ENCODE data around the gene CFAP100.
A peak's percentile ranks its signal among the peaks of the same experiment; 100 is the strongest.

The CFAP100 gene

DNA sequence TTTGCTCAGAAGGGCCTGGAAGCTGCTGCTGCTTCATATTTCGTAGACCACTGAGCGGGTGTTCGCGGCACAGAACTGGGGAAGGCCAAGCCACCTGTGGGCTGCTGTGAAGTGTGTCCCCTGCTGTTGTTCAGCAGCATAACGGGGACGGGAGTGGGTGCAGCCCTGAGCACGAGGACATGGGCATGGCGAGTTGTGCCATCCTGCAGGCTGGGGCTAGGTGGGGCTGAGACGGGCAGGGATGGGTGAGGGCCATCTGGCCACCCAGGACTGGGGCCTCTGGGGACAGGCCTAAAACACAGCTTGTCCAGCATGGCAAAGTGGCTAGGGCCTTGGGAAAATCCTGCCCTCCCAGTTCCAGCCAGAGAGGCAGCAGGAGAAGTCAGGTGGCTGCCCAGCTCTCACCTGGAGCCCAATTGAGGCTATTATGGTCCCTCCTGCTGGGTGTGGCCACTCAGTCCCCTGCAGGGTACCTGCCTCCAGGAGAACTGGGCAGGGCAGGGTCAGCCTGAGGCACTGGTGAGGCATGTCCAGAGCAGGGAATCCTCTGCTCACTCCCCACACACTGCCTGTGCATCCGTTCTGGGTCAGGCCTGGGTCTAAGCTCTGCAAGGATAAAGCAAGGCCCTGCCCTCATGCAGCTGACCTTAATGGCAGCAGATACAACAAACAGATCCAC, 29.5 kb downstream of the CFAP100 start:
- peak; percentile 51 for DNase-seq

DNA sequence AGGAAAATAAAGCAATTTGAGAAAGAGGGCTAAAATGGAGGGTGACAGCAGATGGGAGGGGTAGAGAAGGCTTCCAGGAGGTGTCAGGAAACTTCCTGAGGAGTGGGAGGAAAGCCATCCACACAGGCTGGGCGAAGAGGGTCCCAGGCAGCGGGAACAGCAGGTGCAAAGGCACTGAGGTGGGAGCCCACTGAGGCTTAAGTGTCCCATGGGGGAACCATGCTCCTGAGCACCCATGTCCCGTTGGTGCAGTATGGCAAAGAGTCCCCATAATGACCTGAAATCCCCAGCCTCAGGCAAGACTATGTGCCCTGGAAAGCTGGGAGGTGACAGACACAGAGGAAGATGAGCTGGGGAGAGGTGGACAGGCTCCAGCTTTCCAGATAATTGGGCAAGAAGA, 30.0 kb downstream of the CFAP100 start:
- no peak for DNase-seq

DNA sequence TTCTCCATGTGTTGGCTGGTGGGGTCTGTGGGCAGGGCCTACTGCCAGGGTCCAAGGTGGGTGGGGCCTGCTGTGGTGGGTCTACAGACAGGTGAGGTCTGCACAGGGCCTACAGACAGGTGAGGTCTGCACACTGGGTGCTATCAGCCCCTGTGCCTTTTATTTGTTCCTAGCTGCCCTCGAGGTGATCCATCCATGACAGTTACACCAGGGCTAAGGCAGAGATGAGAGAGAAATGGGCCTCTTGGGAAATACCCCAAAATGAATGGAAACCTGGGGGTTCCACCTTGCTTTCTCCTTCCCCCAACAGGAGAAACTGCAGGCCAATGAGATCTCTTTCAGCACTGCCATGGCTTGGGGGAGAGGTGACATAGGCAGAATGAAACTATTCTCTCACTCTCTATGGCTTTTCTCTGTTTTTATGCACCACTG, 36.4 kb downstream of the CFAP100 start:
- DNase-seq = peak; percentile 29

DNA sequence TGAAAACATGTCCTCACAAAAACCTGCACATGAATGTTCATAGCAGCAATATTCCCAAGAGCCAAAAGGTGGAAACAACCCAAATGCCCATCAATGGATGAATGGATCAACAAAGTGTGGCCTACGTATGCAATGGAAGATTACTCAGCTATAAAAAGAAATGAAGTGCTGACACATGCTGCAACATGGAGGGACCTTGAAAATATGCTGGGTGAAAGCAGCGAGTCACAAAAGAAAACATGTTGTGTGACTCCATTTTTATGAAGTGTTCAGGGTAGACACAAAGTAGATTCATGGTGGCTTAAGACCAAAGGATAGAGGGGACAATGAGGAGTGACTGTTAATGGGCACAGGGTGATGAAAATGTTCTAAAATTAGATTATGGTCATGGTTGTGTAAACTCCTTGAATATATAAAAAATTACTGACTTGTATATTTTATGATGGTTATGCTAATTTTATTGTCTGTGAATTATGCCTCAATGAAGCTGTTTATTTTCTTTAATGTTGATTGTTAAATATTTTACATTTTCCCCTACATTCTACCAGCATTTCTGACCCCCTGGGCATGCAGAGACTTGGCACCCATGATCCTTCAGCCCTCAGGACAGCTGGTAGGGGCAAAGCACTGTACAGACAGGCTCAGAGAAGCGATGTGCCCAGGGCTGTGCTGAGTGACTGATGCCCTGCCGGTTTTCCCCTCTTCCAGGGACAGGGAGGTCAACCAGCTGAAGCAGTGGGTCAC, 37.8 kb downstream of the CFAP100 start:
- DNase-seq = no peak

DNA sequence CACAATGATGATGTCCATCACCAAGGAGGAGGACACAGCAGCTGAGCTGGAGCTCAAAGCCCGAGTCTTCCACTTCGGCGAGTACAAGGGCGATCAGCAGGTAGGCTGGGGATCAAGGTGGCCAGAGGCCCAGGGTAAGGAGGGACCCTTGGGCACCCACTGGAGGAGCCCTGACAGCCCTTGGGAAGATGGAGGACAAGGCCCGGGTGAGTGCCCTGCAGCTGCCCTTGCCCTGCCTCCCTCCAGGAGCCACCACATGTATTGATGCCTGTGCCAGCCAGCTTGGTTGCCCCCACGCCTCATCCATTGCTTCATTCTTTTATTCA, 38.4 kb downstream of the CFAP100 start:
- no peak for DNase-seq

DNA sequence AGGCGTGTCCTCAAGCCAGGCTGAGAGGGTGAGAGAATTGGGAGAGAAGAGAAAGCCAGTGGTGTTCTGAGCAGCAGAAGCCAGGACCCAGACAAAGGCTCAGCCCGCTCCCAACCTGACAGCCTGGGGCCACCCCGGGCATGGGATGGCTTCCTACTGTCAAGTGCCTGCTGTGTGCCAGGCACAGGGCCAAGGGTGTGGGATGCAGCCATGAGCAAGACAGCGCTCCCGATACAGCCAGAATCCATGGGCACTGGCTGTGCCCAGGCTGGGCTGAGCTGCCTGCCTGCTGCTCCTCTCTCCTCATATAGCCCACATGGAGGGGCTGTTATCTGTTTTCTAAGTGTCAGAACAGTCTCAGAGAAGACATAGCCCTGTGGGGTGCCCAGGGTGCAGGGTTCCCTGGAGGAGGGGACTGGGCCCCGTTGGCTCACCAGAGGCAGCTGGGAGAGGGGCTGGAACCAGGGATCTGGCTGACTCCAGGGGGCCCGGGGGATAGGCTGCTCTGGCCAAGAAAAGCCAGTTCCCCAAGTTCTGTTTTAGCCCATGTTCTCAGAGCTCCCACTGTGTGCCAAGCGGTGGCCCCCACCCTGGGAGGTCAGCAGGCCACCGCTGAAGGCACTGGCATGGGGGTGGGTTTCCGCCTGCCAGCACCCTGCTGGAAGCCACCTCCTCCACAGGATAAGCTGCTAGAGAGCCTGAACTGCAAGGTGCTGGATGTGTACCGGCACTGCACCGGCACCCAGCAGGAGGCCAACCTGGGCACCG, 39.0 kb downstream of the CFAP100 start:
- peak; percentile 50 for DNase-seq

DNA sequence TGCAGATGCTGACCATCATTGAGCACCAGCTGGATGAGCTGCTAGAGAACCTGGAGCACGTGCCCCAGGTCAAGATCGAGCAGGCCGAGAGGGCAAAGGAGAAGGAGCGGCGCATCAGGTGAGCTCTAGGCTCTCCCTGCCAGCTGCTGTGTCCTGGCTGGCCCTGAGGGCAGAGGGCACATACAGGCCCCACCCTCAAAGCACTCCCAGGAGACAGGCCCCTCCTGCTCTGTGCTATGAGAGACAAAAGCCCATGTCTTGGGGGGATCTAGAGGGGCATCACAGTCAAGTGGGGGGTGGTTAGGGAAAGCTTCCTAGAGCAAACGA, 39.5 kb downstream of the CFAP100 start:
- no peak for DNase-seq

DNA sequence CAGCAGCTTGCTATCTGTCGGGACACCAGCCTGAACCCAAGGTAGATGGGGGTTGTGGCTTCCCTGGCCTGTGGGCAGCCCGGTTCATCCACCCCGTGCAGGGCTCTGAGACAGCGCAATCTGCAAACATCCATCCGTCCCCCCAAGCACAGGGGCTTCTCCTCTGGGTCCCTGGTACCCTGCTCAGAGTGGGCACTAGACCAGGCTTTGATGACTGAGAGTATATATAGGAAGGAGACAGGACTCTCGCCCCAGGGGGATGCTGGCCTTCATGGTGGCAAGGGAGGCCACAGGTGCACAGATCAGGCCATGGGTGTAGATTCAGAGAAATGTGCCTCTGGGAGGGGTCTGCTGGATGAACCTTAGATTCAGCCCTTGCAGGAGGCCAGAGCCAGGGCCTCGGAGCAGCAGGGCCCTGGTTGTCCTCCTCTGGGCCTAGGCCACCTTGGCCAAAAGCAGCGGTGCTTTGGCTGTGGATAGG, 40.3 kb downstream of the CFAP100 start:
- no peak for DNase-seq

DNA sequence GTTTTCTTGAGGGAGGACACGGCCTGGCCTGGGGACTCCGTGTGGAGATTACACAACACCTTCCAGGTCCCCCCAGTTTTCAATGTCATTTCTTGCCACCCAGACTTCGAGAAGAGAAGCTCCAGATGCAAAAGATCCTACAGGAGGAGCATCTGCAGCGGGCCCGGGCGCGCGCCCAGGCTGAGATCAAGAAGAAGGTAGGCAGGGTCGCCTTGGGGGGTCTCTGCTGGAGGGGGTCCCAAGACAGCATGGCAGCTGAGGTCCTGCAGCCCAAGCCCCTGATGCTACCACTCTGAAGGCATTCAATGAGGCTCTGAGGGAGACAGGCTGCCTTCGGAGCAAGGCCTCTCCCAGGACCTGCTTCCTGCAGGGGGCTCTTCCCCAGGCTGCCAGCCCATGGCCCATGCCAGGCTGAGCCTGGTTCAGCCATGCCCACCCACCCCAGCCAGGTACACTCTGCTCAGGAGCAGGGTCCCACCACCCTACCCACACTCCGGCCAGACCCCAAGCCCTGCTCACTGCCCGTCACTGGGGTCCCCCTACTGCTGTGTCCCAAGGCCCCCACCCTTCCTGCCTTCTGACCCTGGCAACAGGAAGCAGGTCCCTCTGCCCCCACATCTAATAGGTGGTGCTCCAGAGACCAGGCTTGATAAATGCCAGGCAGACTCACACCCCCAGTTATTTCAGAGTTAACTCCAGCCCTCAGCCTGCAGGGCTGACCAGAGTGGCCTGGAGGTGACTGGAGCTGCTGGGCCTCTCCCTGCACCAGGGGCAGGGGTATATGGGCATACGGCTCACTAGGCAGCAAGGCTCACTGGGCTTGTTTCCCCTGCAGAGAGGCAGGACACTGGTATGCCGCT, 41.0 kb downstream of the CFAP100 start:
- peak; percentile 37 for DNase-seq

DNA sequence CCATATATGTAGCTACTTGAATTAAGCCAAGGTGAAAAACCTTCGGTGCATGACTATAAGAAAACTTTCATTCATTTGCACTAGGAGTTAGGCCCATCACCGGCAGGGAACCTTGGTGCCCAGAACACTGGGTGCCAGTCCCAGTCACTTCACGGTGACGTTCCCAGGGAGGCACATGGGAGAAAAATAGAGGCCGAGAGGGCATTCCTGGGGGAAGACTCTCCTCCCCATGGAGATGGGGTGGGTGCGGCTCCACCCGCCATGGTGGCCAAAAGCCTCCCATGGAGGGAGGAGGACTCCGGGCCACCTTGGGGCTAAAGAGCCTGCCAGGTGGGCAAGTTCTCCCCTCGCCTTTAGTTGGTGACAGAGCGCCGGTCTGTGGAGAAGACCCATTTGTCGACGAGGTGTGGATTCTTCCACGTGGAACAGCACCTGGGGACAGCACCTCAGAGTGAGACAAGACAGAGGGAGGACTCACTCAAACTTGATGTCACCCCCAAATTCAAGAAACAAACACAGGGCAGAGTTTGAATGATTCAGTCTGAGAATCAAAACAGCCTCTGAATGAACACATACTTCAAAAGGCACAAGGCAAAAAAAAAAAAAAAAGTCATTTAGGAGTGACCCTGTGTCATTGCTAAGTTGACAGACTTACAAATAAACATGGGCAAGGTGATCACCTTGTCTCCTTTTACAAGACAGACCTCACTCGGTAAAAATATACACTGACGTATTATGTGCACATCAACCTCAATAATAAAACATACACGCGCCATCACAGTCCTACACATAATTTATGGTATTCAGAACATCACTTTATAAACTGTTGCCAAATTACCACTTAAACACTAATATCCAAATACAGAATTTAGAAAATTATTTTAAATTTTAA, 42.4 kb downstream of the CFAP100 start:
- no peak for DNase-seq

DNA sequence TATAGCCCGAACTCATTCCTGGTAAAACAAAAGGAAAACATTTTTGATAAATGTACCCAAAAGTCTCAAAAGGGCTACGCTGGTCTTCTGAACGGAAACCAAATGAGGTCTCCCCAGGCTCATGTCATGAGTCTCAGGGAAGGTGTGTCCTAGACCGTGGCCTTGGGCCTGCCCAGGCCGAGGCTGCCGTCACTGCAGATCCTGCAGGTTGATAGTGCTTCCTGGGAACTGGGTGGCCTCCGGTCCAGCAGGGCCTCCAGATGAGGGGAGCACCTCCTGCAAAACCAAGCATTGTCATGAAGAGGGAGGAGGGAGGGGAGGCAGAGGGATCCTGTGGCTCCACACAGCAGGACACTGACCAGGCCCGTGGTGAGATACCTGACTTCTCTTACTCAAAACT, 43.5 kb downstream of the CFAP100 start:
- DNase-seq = no peak

DNA sequence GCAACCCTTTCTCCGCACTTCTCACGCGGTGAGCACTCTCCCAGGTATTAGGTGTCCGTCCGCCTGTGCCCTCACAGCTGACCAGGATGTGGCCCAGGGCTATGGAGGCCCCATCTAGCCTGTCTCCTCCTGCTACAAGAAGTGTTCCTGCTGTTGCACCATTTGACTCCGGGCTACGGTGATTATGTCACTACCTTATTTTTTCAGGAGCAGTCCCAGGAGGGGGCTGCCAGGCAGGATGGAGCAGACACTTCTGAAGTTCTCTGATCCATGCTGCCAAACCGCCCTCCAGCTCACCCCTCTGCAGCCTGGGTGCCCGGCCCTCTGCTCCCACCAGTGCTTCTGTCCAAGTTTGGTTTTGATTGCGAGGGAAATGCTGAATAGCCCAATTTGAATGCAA, 44.0 kb downstream of the CFAP100 start:
- peak; percentile 51 for DNase-seq

DNA sequence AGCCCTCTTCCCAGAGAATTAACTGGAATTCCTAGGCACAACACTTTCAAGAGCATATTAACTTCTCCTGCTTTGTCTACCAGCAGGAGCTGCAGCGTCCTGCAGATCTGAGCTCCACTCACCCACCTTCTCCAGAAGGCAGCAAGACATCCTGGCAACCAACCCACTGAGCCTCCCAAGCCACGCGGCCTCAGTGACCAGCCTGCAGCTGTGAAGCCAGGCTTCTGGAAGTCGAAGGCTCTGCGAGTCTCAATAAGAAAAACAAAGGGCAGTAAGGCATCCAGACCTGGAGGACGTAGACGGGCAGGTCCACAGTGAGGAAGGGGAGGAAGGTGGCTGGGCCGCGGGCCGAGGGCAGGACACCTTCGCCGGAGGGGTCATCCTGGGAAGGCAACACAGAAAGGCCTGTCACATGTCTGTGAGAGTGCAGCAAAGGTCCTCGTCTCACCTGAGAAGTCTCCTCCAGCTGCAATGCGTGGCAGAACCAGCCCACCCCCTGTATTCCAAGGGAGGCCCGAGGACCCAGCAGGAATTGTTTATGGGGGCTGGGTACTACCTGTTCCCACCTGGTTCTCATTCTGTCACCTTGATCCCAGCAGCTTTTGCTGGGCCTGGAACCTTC, 44.7 kb downstream of the CFAP100 start:
- DNase-seq = peak; percentile 50

DNA sequence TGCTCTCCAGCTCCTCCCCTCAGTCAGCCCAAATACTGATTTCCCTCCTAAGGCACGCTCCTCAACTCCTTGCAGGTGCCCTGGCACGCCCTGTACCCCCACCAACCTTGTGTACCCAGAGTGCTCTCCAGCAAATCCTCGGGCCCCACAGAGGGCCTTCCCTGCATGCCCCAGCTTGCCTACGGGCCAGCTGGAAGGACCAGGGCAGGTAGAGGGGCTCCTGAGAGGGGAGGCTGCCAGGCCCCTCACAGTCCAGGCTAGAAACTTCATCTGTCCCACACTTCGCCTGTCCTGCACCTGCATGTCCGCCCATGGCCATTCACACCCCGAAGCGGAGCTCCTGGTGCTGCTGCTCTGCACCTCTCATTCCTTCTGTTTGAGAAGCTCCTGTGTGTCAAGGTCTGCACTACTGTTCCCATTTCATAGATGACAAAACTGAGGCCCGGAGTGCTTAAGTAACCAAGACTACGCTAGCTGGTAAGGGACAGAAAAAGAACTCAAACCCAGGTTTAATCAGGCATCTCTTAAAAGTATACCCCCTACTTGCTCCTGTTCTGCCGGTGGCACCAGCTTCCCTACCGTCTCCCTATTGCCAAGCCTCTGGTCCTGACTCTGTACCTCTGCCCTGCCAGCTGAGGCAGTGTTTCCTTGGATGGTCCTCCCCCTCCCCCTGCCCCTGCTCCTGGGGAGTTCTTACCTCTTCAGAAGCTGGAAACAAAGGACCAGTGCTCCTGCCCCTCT, 45.4 kb downstream of the CFAP100 start:
- no peak for DNase-seq

DNA sequence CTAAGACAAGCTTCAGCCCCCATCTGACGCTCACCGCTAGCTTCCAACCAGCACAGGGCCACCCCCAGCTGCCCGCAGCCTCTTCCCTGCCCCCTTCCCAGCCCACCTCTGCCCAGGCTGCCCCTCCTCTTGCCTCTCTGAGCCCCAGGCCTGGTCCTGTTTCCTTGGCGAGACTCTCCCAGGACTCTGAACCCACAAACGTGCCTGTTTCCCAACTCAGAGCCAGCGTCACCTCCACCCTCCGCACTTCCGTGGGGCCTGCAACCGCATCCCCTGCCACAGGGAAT, 45.9 kb downstream of the CFAP100 start:
- DNase-seq = no peak

DNA sequence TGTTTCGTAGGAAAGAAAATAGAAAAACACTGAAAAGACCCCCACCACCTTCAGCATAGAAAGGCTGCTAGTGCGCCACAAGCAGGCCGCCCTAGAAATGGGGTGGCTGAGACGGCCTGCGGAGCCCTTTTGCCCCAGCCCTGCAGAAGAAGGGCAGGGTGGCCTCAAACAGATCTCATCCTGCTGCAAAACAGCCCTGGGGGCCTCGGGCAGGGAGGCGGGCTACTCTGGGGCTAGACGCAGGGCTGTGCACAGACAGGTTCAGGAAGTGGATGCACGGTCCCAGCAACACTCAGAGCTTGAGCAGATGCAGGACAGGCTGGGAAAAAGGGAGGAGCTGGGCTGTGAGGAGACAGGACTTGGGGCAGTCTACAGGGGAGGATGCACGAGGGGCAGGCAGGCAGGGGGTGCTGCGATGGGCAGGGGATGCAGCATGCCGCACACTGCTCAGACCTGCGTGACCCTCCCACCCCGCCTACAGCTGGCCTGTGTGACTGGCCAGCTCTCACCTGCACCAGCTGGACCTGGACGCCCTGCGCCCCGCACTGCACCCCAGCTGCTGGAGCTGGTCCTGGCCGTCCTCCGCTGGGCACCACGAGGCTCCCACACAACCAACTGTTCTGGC, 46.7 kb downstream of the CFAP100 start:
- peak; percentile 56 for DNase-seq

DNA sequence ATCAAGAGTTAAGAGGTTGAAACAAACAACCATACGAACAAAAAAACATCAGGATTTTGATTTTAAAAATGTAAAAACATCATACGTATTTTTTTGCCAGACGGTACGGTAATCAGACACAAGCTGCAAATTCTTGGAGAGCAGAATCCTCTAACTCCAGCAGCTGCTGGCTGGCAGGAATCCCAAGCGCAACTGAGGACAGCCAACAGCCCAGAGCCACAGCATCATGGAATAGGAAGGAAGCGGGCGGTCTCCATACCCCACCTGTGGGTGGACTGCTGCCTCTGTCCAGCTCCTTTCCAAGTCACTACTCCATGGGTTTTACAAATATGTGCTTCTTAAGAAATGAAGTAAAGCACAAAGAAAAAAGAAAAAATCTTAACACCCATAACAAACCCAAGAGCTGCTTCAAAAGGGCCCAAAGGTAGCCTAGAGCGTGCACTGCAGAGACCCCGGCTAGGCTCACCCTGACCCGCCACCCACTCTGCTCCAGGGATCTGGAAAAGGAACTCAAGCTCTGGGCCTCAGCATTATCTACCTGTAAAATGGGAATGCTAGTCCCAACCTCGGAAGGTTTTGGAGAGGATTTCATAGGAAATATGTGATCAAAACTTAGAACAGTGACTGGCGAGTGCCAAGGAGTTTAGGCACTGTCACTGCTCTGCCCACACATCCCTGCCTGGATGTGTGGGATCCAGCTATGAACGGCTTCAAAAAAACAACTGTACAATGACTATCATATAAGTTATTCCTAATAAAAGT, 47.6 kb downstream of the CFAP100 start:
- DNase-seq = no peak

DNA sequence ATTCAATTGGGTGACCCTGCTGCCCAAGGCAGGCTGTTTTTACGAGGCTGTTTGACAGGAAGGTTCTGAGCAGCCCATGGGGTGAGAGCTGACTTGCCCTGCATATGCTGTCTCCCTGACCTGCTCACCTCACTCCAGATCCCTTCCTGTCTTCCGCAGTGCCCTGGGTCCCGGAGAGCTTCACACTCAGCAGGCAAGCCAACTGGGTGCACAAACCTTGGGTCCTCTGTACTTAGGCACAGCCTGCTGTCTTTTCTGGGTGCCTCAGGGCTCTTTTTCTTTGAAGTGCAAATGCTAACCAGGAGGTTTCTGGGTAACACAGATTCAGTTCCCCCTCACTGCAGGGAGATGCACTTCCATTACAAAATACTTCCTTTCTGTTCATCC, 48.1 kb downstream of the CFAP100 start:
- DNase-seq = peak; percentile 64

DNA sequence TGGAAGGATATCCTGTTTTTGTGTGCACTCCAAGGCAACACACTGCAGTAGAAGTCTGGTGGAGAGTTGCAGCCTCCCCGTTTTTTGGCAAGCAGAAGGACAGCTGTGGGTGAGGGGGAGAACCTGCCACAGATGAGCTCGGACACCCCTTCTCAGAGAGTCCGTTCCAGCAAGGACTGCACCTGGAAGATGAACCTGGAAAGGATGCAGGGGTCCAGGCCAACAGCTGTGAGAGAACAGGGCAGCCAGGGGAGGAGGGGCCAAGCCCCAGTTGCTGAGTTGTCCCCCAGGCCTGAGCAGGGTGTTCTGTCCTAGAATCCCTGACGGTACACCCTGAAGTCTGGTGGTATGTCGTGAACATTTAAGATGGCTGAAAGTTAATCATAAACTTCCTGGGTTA, 50.8 kb downstream of the CFAP100 start:
- DNase-seq = peak; percentile 32

DNA sequence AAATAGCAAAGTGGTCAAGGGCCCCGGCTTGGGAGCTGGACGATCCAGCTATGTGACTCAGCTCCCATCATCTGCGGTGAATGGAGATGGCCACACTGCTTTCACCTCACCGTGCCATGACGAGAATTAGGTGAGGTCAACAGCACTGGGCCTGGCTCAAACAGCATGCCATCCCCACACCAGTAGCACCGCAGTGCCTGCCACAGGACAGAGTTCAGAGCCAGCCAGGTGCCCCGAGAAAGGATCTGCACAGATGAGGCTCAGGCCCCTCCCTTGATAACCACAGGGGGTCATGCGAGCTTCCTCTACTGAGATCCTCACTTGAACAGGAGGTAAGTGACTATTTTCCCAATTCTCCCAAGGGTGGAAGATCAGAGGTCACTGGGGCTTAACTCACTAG, 51.6 kb downstream of the CFAP100 start:
- peak; percentile 43 for DNase-seq

All from islet precursor cell (in vitro differentiated cells).